GM19397 (cell line): ENCODE results near the gene NDST4.

Experiments used
- ATAC-seq: cut with Tn5 transposase; IDR thresholded peaks from one replicate; pipeline ENCODE4 v1.9.1; 2021; ENCODE audit warnings: mild to moderate bottlenecking, moderate library complexity; ENCODE audit not compliant: unreplicated experiment

NDST4 gene

GRCh38 chr4:115113506-115114106, at the start of gene NDST4:
TSS of gene NDST4 (minus strand) at chr4:115113620. CDS start at chr4:115077036, 36,584 bp downstream.
- no peak for ATAC-seq

GRCh38 chr4:115159141-115159540, 45.7 kb upstream of the NDST4 start:
- ATAC-seq = no peak

- no peak for ATAC-seq
These were observed 44.9 kb upstream of the NDST4 start for GRCh38 chr4:115158296-115158695.

- ATAC-seq = no peak
These were observed 41.4 kb upstream of the NDST4 start for GRCh38 chr4:115154826-115155225.

- ATAC-seq = no peak
These were observed 39.5 kb upstream of the NDST4 start for GRCh38 chr4:115152965-115153364.

- ATAC-seq = peak; percentile 63
These were observed 38.7 kb upstream of the NDST4 start for GRCh38 chr4:115152081-115152480.

GRCh38 chr4:115149106-115149505, 35.7 kb upstream of the NDST4 start:
- ATAC-seq = no peak

- ATAC-seq = no peak
These were observed 32.2 kb upstream of the NDST4 start for GRCh38 chr4:115145393-115146160.

GRCh38 chr4:115128037-115128436, 14.6 kb upstream of the NDST4 start:
- ATAC-seq = no peak

- no peak for ATAC-seq
These were observed 13.1 kb upstream of the NDST4 start for GRCh38 chr4:115126491-115126890.

- no peak for ATAC-seq
These were observed 8.1 kb upstream of the NDST4 start for GRCh38 chr4:115121351-115122043.

GRCh38 chr4:115119804-115120352, 6.5 kb upstream of the NDST4 start:
- no peak for ATAC-seq

- ATAC-seq = no peak
These were observed 4.2 kb upstream of the NDST4 start for GRCh38 chr4:115117651-115118050.

- no peak for ATAC-seq
These were observed 2.9 kb downstream of the NDST4 start for GRCh38 chr4:115110191-115111181.

- no peak for ATAC-seq
These were observed 4.6 kb downstream of the NDST4 start for GRCh38 chr4:115108850-115109249.

GRCh38 chr4:115107411-115107810, 6.0 kb downstream of the NDST4 start:
- no peak for ATAC-seq

- no peak for ATAC-seq
These were observed 11.7 kb downstream of the NDST4 start for GRCh38 chr4:115101675-115102074.

GRCh38 chr4:115090483-115091075, 22.8 kb downstream of the NDST4 start:
- no peak for ATAC-seq

GRCh38 chr4:115082633-115083032, 30.8 kb downstream of the NDST4 start:
- ATAC-seq = no peak

- no peak for ATAC-seq
These were observed 36.7 kb downstream of the NDST4 start for GRCh38 chr4:115076691-115077090.
